Endodermal cell (in vitro differentiated cells): Measurements from ENCODE around the gene GYG1. TPM values are rescaled to one million over a fixed set of nuclear protein-coding genes. Genes with fewer than 3 reads are reported as not detected.

Experiments used
- DNase-seq: peaks from one replicate; pipeline ENCODE4 v3.0.0-alpha.2; 2017
- H3K27ac ChIP-seq: 2 replicates; pipeline ENCODE4 v1.5.1; 2013; ENCODE audit warnings: mild to moderate bottlenecking, low read depth, low read length, moderate library complexity
- H3K27me3 ChIP-seq: 2 replicates; pipeline ENCODE4 v1.6.1; 2013; ENCODE audit warnings: mild to moderate bottlenecking, low read length, moderate library complexity; ENCODE audit not compliant: insufficient read depth, control insufficient read depth, poor library complexity, severe bottlenecking
- H3K36me3 ChIP-seq: 2 replicates; pipeline ENCODE4 v1.7.0; 2013; ENCODE audit warnings: mild to moderate bottlenecking, low read length, moderate library complexity; ENCODE audit not compliant: control insufficient read depth, insufficient read depth
- H3K4me1 ChIP-seq: one replicate; pipeline ENCODE4 v1.7.0; 2013; ENCODE audit warnings: low read length; ENCODE audit not compliant: control insufficient read depth, insufficient read depth
- H3K4me3 ChIP-seq: 2 replicates; pipeline ENCODE4 v1.5.1; 2013; ENCODE audit warnings: mild to moderate bottlenecking, low read length, moderate library complexity
- H3K9ac ChIP-seq: 2 replicates; pipeline ENCODE4 v1.6.1; 2013; ENCODE audit warnings: mild to moderate bottlenecking, low read length, moderate library complexity; ENCODE audit not compliant: poor library complexity, severe bottlenecking; ENCODE audit errors: extremely low read depth
- H3K9me3 ChIP-seq: 2 replicates; pipeline ENCODE4 v1.6.1; 2013; ENCODE audit warnings: mild to moderate bottlenecking, low read length, moderate library complexity; ENCODE audit not compliant: control insufficient read depth
- H3K27ac Mint-ChIP-seq: 2 replicates; pipeline ENCODE4 v1.8.0; 2020; ENCODE audit warnings: mixed read lengths
- H3K27me3 Mint-ChIP-seq: 2 replicates; pipeline ENCODE4 v1.8.0; 2021; ENCODE audit warnings: mild to moderate bottlenecking, mixed read lengths; ENCODE audit not compliant: insufficient read depth
- H3K36me3 Mint-ChIP-seq: 2 replicates; pipeline ENCODE4 v1.8.0; 2020; ENCODE audit warnings: low read depth, mixed read lengths
- H3K4me1 Mint-ChIP-seq: 2 replicates; pipeline ENCODE4 v1.8.0; 2020; ENCODE audit warnings: mixed read lengths
- H3K4me3 Mint-ChIP-seq: 2 replicates; pipeline ENCODE4 v1.8.0; 2020; ENCODE audit warnings: mild to moderate bottlenecking, moderate library complexity, mixed read lengths
- H3K9me3 Mint-ChIP-seq: 2 replicates; pipeline ENCODE4 v1.8.0; 2020; ENCODE audit warnings: mild to moderate bottlenecking, mixed read lengths
- CTCF ChIP-seq: fragments of 200-600 bp; sonication (generic); conservative IDR thresholded peaks from 2 replicates; pipeline ENCODE4 v1.5.0; 2021; ENCODE audit warnings: antibody characterized with exemption, mild to moderate bottlenecking
- WGBS, 2 experiments: methylation state at CpG; one replicate each; pipeline versions ENCODE4 v1.1.5 to v1.1.7; 2013; ENCODE audit warnings: missing lambda C conversion rate in 2 of 2, mixed read lengths in 1 of 2; ENCODE audit not compliant: insufficient coverage in 1 of 2, insufficient read length in 1 of 2; 5-methylcytosine and 5-hydroxymethylcytosine counted together
- total RNA-seq, 2 donors: library from RNA; stranded (reverse); fragmentation: NEBNext Ultra II Directional in 1 of 2; extraction: Animal tissue kit (Norgen Biotek cat#: 25700) in 1 of 2; gene quantifications; 2 replicates in 1 of 2; 3 replicates in 1 of 2; pipeline ENCODE4 v1.2.1, GENCODE V29; 2021

The GYG1 gene
- total RNA-seq, 2 donors from 2014 or later, result 22.2 to 30.6 TPM

GRCh38 chr3:149021830-149022229 is 30.5 kb downstream of the GYG1 start:
- Histone ChIP-seq H3K27me3 (no peaks in the 10 kb centered on the region), H3K36me3 (peaks cover 48% of the 10 kb centered on the region), H3K9ac (no peak overlapping the region), H3K4me3 (no peak overlapping the region), H3K27ac (no peak overlapping the region), H3K9me3 (peaks cover 31% of the 10 kb centered on the region), H3K4me1 (no peaks in the 10 kb centered on the region)
- Mint-ChIP-seq H3K27me3 (no peaks in the 10 kb centered on the region), H3K27ac (no peak overlapping the region), H3K9me3 (peaks cover 23% of the 10 kb centered on the region), H3K36me3 (peaks cover 48% of the 10 kb centered on the region), H3K4me1 (peaks cover 19% of the 10 kb centered on the region), H3K4me3 (no peak overlapping the region)
- DNase-seq, result no peak
- WGBS, 2 experiments, result 25% methylated on average over 1 of the region's 1 CpG; no CpG with 5 or more reads in 1 of the 2 experiments
- no peak for TF ChIP-seq CTCF

DNA sequence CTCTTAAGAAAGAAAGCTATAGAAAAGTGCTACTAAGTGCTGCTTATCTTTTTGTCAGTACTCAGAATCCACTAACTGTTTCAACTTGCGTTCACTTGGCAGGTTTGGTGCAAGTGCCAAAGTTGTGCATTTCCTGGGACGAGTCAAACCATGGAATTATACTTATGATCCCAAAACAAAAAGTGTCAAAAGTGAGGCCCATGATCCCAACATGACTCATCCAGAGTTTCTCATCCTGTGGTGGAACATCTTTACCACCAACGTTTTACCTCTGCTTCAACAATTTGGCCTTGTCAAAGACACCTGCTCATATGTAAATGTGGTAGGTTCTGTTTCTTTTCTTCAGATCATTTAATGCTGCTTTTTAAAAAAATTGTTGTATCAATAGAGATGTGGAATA is 32.6 kb downstream of the GYG1 start:
- peaks cover 57% of the 10 kb centered on the region for H3K36me3 Mint-ChIP-seq
- H3K4me3 ChIP-seq, result no peak overlapping the region
- H3K27ac Mint-ChIP-seq, result no peak overlapping the region
- H3K9me3 ChIP-seq, result peaks cover 31% of the 10 kb centered on the region
- TF ChIP-seq CTCF, result no peak
- H3K27me3 ChIP-seq, result no peaks in the 10 kb centered on the region
- no peak overlapping the region for H3K27ac ChIP-seq
- DNase-seq, result no peak
- H3K27me3 Mint-ChIP-seq, result no peaks in the 10 kb centered on the region
- H3K36me3 ChIP-seq, result peaks cover 63% of the 10 kb centered on the region
- 81 to 100% methylated on average over 2 to 3 of the region's 3 CpGs for WGBS, 2 experiments
- H3K9me3 Mint-ChIP-seq, result peaks cover 23% of the 10 kb centered on the region
- no peaks in the 10 kb centered on the region for H3K4me1 ChIP-seq
- peaks cover 24% of the 10 kb centered on the region for H3K4me1 Mint-ChIP-seq
- H3K9ac ChIP-seq, result no peak overlapping the region
- H3K4me3 Mint-ChIP-seq, result no peak overlapping the region

DNA sequence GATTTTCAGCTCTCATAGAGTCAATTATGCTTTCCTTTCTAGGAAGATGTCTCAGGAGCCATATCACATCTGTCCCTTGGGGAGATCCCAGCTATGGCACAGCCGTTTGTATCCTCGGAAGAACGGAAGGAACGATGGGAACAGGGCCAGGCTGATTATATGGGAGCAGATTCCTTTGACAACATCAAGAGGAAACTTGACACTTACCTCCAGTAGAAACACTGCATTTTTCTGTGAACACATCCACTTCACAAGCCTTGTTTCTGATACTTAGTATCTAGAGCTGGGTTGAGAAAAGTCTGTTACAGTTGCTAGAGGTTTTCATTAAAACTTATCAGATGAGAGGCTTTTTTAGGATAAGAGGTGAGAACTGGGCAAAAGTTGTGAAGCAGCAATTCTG is 35.4 kb downstream of the GYG1 start:
- Mint-ChIP-seq H3K4me1 (peaks cover 14% of the 10 kb centered on the region), H3K9me3 (peaks cover 23% of the 10 kb centered on the region), H3K27me3 (no peaks in the 10 kb centered on the region), H3K36me3 (peaks cover 76% of the 10 kb centered on the region), H3K27ac (no peak overlapping the region), H3K4me3 (no peak overlapping the region)
- no peak for DNase-seq
- no peak for TF ChIP-seq CTCF
- H3K36me3 ChIP-seq, result peaks cover 79% of the 10 kb centered on the region
- H3K9ac ChIP-seq, result no peak overlapping the region
- no peaks in the 10 kb centered on the region for H3K27me3 ChIP-seq
- H3K4me1 ChIP-seq, result no peaks in the 10 kb centered on the region
- H3K9me3 ChIP-seq, result peaks cover 31% of the 10 kb centered on the region
- no peak overlapping the region for H3K4me3 ChIP-seq
- WGBS, 2 experiments, result 94% methylated on average over 4 of the region's 4 CpGs; no CpG with 5 or more reads in 1 of the 2 experiments
- no peak overlapping the region for H3K27ac ChIP-seq
